ENCODE data around the gene TDRD6.

Gene TDRD6

GRCh38 chr6:46748940-46749503 is 61.3 kb downstream of the TDRD6 start:
- no peak for DNase-seq (ENCODE audit: low read depth, low spot score)
- in situ Hi-C loops (cut with HindIII; ENCODE audit: low sequenced_read_pairs) = no loop called here
- no peak overlapping the region for H3K4me3 ChIP-seq (ENCODE audit: low read depth, low read length)
- TF ChIP-seq CTCF (IDR thresholded peaks at IDR 0.05; ENCODE audit: low read depth, low read length) = no peak

DNA sequence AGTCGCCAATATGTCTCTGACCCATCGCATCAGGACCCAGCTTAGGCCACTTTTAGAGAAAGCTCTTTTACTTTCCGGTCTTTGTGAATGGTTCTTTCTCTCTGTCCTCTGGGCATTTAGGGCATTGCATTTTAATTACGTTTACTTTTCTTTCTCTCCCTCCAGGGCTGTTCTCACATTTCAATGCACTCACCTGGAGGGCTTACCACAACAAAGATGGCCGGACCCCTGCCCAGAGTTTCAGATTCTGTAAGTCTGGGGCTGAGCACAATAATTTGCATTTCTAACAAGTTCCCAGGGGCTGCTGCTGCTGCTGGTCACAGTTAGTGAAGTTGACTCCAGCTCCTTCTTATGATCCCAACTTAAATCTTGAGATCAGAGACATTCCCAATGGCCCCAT is 62.0 kb downstream of the TDRD6 start:
- no peak for TF ChIP-seq CTCF (IDR thresholded peaks at IDR 0.05; ENCODE audit: low read depth, low read length)
- H3K4me3 ChIP-seq (ENCODE audit: low read depth, low read length) = no peak overlapping the region
- in situ Hi-C loops (cut with HindIII; ENCODE audit: low sequenced_read_pairs) = no loop called here
- DNase-seq (ENCODE audit: low read depth, low spot score) = no peak

GRCh38 chr6:46751658-46752057 is 64.0 kb downstream of the TDRD6 start:
- DNase-seq (ENCODE audit: low read depth, low spot score) = no peak
- in situ Hi-C loops (cut with HindIII; ENCODE audit: low sequenced_read_pairs) = no loop called here
- TF ChIP-seq CTCF (IDR thresholded peaks at IDR 0.05; ENCODE audit: low read depth, low read length) = no peak

More at GRCh38 chr6:46751658-46752057, 64.0 kb downstream of the TDRD6 start:
- H3K4me3 ChIP-seq (ENCODE audit: low read depth, low read length) = no peak overlapping the region

Data from astrocyte of the spinal cord (primary cell).